Osteoblast (primary cell): ENCODE measurements around the gene CADPS. TPM values are rescaled to one million over a fixed set of nuclear protein-coding genes. Genes with fewer than 3 reads are reported as not detected.

Source experiments
- DNase-seq: peaks from one replicate; pipeline ENCODE4 v3.0.0; 2011; ENCODE audit warnings: low spot score, mixed read lengths; ENCODE audit not compliant: insufficient read length; ENCODE audit errors: missing footprints
- H2AFZ ChIP-seq: 2 replicates; pipeline ENCODE4 v1.6.0; 2011; ENCODE audit warnings: mild to moderate bottlenecking, low read length
- H3K27ac ChIP-seq: 2 replicates; pipeline ENCODE4 v1.5.1; 2011; ENCODE audit warnings: mild to moderate bottlenecking, low read depth, low read length, moderate library complexity
- H3K27me3 ChIP-seq: 2 replicates; pipeline ENCODE4 v1.6.0; 2012; ENCODE audit warnings: mild to moderate bottlenecking, control low read depth, inconsistent platforms, low read length, moderate library complexity; ENCODE audit not compliant: insufficient read depth
- H3K36me3 ChIP-seq: 2 replicates; pipeline ENCODE4 v1.5.1; 2011; ENCODE audit warnings: mild to moderate bottlenecking, low read length, control low read depth, moderate library complexity; ENCODE audit not compliant: insufficient read depth
- H3K4me1 ChIP-seq: 2 replicates; pipeline ENCODE4 v1.5.1; 2011; ENCODE audit warnings: mild to moderate bottlenecking, low read length, control low read depth, moderate library complexity; ENCODE audit not compliant: insufficient read depth
- H3K4me2 ChIP-seq: 2 replicates; pipeline ENCODE4 v1.6.0; 2011; ENCODE audit warnings: mild to moderate bottlenecking, low read length; ENCODE audit not compliant: insufficient read depth
- H3K4me3 ChIP-seq: fragments of 200-600 bp; sonication (generic); 3 replicates; pipeline ENCODE4 v1.5.1; 2012; ENCODE audit warnings: mild to moderate bottlenecking, low read length, inconsistent platforms; ENCODE audit not compliant: insufficient read depth
- H3K79me2 ChIP-seq: 2 replicates; pipeline ENCODE4 v1.6.0; 2012; ENCODE audit warnings: mild to moderate bottlenecking, low read length, control low read depth, inconsistent platforms; ENCODE audit not compliant: insufficient read depth
- H3K9me3 ChIP-seq: 2 replicates; pipeline ENCODE4 v1.5.1; 2011; ENCODE audit warnings: low read depth, low read length, control low read depth
- H4K20me1 ChIP-seq: 2 replicates; pipeline ENCODE4 v1.6.0; 2012; ENCODE audit warnings: mild to moderate bottlenecking, low read length, control low read depth; ENCODE audit not compliant: insufficient read depth
- total RNA-seq: library from RNA; depleted of rRNA; stranded (reverse); fragments of >200 nt; gene quantifications from 2 replicates; pipeline ENCODE4 v1.2.3, GENCODE V29; 2012
- TF ChIP-seq, protein P1 (sequence below): IDR thresholded peaks from 2 replicates; pipeline ENCODE4 v1.5.1; 2011; ENCODE audit warnings: mild to moderate bottlenecking, low read depth, low read length, moderate library complexity; ENCODE audit errors: extremely low read depth

CADPS gene
- total RNA-seq, 1 donor = not detected

DNA sequence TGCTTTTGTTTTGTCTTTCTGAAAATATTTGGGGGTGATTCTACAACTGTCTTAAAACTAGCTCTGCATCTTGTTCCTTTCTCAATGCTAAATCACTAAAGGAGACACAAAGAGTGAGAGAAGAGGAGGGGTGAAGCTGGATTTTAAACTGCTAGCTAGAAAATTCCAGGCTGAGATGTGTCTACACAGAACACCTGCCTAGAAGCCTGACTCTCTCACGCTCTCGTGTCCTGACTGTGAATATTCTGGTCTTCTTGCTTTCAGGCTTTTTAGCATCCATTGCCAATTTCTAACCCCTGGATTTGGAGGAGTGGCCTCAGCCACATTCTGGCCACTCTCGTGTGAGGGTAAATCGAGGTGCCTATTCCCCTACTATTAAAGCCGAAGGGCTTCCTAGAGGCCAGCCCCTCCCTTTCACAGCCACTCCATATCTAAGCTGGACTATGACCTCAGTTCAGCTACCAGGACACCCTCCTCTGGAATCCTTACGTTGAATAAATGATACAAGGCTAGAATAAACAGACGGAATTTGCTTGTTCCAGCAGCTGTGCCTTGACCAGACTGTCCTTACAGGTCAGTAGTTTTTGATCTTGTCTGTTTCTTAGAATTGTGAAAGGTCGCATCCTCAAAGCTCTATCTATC, 353.6 kb downstream of the CADPS start:
- H3K27me3 ChIP-seq = peaks cover 4% of the 10 kb centered on the region
- H2AFZ ChIP-seq = no peak overlapping the region
- no peak overlapping the region for H3K4me2 ChIP-seq
- TF ChIP-seq, protein P1, sequence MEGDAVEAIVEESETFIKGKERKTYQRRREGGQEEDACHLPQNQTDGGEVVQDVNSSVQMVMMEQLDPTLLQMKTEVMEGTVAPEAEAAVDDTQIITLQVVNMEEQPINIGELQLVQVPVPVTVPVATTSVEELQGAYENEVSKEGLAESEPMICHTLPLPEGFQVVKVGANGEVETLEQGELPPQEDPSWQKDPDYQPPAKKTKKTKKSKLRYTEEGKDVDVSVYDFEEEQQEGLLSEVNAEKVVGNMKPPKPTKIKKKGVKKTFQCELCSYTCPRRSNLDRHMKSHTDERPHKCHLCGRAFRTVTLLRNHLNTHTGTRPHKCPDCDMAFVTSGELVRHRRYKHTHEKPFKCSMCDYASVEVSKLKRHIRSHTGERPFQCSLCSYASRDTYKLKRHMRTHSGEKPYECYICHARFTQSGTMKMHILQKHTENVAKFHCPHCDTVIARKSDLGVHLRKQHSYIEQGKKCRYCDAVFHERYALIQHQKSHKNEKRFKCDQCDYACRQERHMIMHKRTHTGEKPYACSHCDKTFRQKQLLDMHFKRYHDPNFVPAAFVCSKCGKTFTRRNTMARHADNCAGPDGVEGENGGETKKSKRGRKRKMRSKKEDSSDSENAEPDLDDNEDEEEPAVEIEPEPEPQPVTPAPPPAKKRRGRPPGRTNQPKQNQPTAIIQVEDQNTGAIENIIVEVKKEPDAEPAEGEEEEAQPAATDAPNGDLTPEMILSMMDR = no peak
- no peak for DNase-seq
- no peaks in the 10 kb centered on the region for H3K4me1 ChIP-seq
- no peak overlapping the region for H3K27ac ChIP-seq
- H3K79me2 ChIP-seq = no peaks in the 10 kb centered on the region
- H3K9me3 ChIP-seq = no peaks in the 10 kb centered on the region
- no peaks in the 10 kb centered on the region for H4K20me1 ChIP-seq
- no peak overlapping the region for H3K4me3 ChIP-seq
- no peaks in the 10 kb centered on the region for H3K36me3 ChIP-seq

DNA sequence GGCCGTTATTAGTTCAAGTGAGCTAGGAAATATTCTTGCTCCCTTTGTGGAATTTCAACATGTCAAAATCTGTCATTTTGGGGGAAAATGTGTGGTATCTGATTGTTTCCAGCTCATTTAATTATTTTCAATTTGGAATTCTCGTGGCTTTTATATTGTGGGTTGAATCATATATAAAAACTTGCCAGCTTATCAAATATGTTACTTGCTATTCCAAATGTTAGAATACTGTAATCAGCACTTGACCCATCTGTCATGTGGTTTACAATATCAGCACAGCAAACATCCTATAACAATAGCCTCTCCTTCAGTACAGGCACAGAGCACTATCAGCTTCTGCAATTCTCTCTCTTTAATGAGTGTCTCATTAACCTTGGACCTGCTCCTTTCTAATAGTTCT, 371.7 kb downstream of the CADPS start:
- no peaks in the 10 kb centered on the region for H3K36me3 ChIP-seq
- H3K4me2 ChIP-seq = no peak overlapping the region
- H4K20me1 ChIP-seq = no peaks in the 10 kb centered on the region
- H3K27me3 ChIP-seq = no peaks in the 10 kb centered on the region
- H3K27ac ChIP-seq = no peak overlapping the region
- no peaks in the 10 kb centered on the region for H3K4me1 ChIP-seq
- no peaks in the 10 kb centered on the region for H3K79me2 ChIP-seq
- DNase-seq = no peak
- H3K4me3 ChIP-seq = no peak overlapping the region
- no peaks in the 10 kb centered on the region for H3K9me3 ChIP-seq
- TF ChIP-seq, protein P1 = no peak
- no peak overlapping the region for H2AFZ ChIP-seq

DNA sequence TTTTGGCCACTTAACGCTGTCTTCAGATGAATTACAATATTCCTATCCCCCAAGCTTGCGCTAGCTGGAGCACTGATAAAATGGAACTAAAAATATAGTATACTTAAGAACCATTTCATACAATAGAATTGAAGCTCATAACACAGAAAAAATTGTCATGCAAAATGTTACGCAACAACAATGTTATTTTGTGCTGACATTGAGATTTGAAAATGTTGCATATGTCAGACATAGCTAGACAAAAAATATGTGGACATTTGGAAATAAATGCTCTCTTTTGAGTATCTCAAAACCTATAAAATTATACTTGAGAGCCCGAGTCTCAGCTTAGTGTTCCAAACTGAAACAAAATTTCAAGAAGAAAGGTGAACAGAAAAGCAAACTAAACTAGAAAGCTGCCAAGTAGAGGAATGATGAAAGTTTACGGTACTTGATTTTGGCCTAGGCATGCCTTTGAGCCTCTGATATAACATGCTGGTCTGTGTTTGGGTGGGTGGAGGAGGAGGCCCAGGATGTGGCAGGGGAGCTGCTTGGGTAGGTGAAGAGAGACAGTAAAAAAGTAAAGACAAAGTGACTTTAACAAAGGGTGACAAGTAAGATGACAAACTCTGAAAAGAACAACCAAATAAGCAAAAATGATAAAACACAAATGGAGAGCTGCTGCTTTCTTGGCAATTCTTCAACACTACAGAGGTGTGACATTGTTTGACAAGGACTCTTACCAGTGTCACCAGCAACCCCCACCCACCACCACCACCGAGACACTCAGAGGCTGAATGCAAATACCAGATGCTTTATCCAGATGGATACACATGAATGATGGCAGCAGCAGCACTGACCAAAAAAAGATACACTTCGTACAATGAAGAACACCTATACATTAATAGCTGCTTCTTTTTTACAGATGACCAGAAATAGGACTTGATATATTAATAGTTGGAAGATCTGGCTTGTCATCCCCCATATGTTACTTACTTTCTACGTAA, 372.6 kb downstream of the CADPS start:
- H3K36me3 ChIP-seq = no peaks in the 10 kb centered on the region
- no peak overlapping the region for H3K27ac ChIP-seq
- no peaks in the 10 kb centered on the region for H3K79me2 ChIP-seq
- no peak overlapping the region for H2AFZ ChIP-seq
- no peak overlapping the region for H3K4me2 ChIP-seq
- no peaks in the 10 kb centered on the region for H3K27me3 ChIP-seq
- no peaks in the 10 kb centered on the region for H3K4me1 ChIP-seq
- DNase-seq = no peak
- TF ChIP-seq, protein P1 = no peak
- no peak overlapping the region for H3K4me3 ChIP-seq
- no peaks in the 10 kb centered on the region for H4K20me1 ChIP-seq
- H3K9me3 ChIP-seq = no peaks in the 10 kb centered on the region

DNA sequence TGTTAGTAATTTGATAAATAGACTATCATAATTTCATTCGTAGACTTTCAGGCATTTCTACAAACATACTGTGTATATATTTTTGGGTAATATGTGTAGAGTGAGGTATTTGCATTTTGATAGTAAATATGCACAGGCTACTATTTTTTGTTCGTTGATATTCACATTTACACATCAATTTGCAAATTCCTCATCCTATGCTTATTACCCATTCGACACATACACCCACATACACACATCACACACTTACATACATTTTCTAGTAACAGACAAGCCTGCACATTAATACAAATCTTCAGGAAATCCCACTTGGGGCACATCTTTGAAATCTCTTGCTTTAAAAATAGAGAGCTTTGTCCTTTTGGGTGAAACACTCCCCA, 373.9 kb downstream of the CADPS start:
- no peak overlapping the region for H3K4me3 ChIP-seq
- H3K36me3 ChIP-seq = no peaks in the 10 kb centered on the region
- no peak for DNase-seq
- no peaks in the 10 kb centered on the region for H3K9me3 ChIP-seq
- H2AFZ ChIP-seq = no peak overlapping the region
- H3K27ac ChIP-seq = no peak overlapping the region
- H3K27me3 ChIP-seq = no peaks in the 10 kb centered on the region
- H3K4me2 ChIP-seq = no peak overlapping the region
- no peaks in the 10 kb centered on the region for H3K4me1 ChIP-seq
- no peaks in the 10 kb centered on the region for H4K20me1 ChIP-seq
- H3K79me2 ChIP-seq = no peaks in the 10 kb centered on the region
- TF ChIP-seq, protein P1 = no peak
